Measurements from ENCODE around the gene DCTN2. TPM values are rescaled to one million over a fixed set of nuclear protein-coding genes. Genes with fewer than 3 reads are reported as not detected.

The DCTN2 gene
- total and polyA plus RNA-seq, 2 donors (not counting 1 experiment from before 2014, with no cell fraction given) = 59.4 to 94.3 TPM

DNA sequence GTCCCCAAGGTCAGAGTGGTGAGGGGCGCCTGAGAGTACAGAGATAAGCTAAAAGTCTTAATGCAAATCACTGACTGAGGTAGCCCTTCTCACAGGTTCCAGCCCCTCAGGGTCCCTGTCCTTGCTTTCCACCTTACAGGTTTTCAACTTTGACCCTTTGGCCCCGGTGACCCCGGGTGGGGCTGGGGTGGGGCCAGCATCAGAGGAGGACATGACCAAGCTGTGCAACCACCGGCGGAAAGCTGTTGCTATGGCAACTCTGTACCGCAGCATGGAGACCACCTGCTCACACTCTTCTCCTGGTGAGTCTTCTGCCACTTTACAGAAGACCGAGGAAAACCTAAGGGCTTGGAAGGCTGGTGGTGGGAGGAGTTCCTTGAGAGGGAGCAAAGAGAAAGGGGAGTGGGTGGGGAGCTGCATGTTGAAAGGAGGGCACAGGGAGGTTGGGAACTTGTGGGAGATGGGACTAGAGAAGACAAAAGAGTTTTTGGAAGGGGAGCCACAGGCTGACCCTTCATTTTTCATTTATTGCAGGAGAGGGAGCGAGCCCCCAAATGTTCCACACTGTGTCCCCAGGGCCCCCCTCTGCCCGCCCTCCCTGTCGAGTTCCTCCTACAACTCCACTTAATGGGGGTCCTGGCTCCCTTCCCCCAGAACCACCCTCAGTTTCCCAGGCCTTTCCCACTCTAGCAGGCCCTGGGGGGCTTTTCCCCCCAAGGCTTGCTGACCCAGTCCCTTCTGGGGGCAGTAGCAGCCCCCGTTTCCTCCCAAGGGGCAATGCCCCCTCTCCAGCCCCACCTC is 22.0 kb downstream of the DCTN2 start:
- TF ChIP-seq EZH2 (IDR thresholded peaks at IDR 0.05; ENCODE audit: borderline replicate concordance, insufficient read depth, low read depth, low read length, poor library complexity, severe bottlenecking) = no peak
- TF ChIP-seq, protein P1, sequence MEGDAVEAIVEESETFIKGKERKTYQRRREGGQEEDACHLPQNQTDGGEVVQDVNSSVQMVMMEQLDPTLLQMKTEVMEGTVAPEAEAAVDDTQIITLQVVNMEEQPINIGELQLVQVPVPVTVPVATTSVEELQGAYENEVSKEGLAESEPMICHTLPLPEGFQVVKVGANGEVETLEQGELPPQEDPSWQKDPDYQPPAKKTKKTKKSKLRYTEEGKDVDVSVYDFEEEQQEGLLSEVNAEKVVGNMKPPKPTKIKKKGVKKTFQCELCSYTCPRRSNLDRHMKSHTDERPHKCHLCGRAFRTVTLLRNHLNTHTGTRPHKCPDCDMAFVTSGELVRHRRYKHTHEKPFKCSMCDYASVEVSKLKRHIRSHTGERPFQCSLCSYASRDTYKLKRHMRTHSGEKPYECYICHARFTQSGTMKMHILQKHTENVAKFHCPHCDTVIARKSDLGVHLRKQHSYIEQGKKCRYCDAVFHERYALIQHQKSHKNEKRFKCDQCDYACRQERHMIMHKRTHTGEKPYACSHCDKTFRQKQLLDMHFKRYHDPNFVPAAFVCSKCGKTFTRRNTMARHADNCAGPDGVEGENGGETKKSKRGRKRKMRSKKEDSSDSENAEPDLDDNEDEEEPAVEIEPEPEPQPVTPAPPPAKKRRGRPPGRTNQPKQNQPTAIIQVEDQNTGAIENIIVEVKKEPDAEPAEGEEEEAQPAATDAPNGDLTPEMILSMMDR (IDR thresholded peaks at IDR 0.05) = no peak
- CTCF ChIA-PET = interaction anchor here (0.9 to 1.6 kb wide), 6 partner anchors 12 to 232 kb away, joined by 3 to 5 read pairs (median 4); no protein-coding TSS in a partner anchor

More for the DNA sequence above, 22.0 kb downstream of the DCTN2 start:
- peaks cover 6 to 44% of the 10 kb centered on the region in 2 experiments for H3K36me3 ChIP-seq (replicated peaks in 1 of 2; ENCODE audit: control extremely low read depth in 1 of 2, control insufficient read depth in 1 of 2, extremely low read depth in 1 of 2, insufficient read depth in 2 of 2, low read length in 1 of 2)
- no peak for ATAC-seq (ENCODE audit: low read depth)
- H3K79me2 ChIP-seq (ENCODE audit: control insufficient read depth, insufficient read depth, low read length) = peaks cover 12% of the 10 kb centered on the region
- H3K27me3 ChIP-seq (replicated peaks in 1 of 4; ENCODE audit: control extremely low read depth in 1 of 4, control insufficient read depth in 3 of 4, insufficient read depth in 4 of 4, low read length in 3 of 4) = no peaks in the 10 kb centered on the region
- H2AFZ ChIP-seq (ENCODE audit: insufficient read depth, low read depth, low read length, poor library complexity, severe bottlenecking) = no peak overlapping the region
- DNase-seq = no peak
- POLR2A ChIA-PET = interaction anchor here (0.6 to 2.4 kb wide), 2 partner anchors 22 kb away, joined by 4 to 10 read pairs; partner anchors contain the start of gene DCTN2
- no peak overlapping the region for H3K4me3 ChIP-seq (ENCODE audit: control extremely low read depth in 1 of 5, extremely low read depth in 1 of 5, insufficient read depth in 1 of 5, low read depth in 2 of 5, low read length in 4 of 5)
- H3K9me3 Mint-ChIP-seq (ENCODE audit: insufficient read depth) = no peaks in the 10 kb centered on the region
- H3K27me3 Mint-ChIP-seq = no peaks in the 10 kb centered on the region
- H3K27ac ChIP-seq (ENCODE audit: low read length in 2 of 2) = peak overlapping the region in 1 of 2 donors; percentile 87
- H3K9ac ChIP-seq (ENCODE audit: low read length) = no peak overlapping the region
- WGBS (ENCODE audit: insufficient coverage) = 94% methylated on average over 9 of the region's 11 CpGs
- H3K4me3 Mint-ChIP-seq = peak overlapping the region; percentile 92
- H3K4me1 Mint-ChIP-seq = peaks cover 44% of the 10 kb centered on the region
- no peaks in the 10 kb centered on the region for H3K9me3 ChIP-seq (ENCODE audit: control extremely low read depth in 1 of 3, control insufficient read depth in 2 of 3, insufficient read depth in 1 of 3, low read length in 2 of 3)
- H3K4me2 ChIP-seq (replicated peaks; ENCODE audit: low read depth, low read length, poor library complexity, severe bottlenecking) = peak overlapping the region; percentile 96
- peak overlapping the region; percentile 95 for H3K27ac Mint-ChIP-seq
- intact Hi-C loops (cut with micrococcal nuclease) = loop anchor here (5.0 to 10.0 kb wide), 4 partner anchors 97 to 1208 kb away; partner anchors contain the start of genes BAZ2A, CNPY2 and NAB2
- peaks cover 17% of the 10 kb centered on the region for H4K20me1 ChIP-seq (ENCODE audit: control insufficient read depth, insufficient read depth, low read length, poor library complexity, severe bottlenecking)
- H3K4me1 ChIP-seq (ENCODE audit: control insufficient read depth in 2 of 2, insufficient read depth in 2 of 2, low read length in 2 of 2) = peaks cover 28 to 32% of the 10 kb centered on the region in 2 donors
